ENCODE data around the gene ZNF646. TPM values are rescaled to one million over a fixed set of nuclear protein-coding genes. Genes with fewer than 3 reads are reported as not detected.

Gene ZNF646
- total RNA-seq, 1 donor from 2014 or later, result 10.6 TPM

DNA sequence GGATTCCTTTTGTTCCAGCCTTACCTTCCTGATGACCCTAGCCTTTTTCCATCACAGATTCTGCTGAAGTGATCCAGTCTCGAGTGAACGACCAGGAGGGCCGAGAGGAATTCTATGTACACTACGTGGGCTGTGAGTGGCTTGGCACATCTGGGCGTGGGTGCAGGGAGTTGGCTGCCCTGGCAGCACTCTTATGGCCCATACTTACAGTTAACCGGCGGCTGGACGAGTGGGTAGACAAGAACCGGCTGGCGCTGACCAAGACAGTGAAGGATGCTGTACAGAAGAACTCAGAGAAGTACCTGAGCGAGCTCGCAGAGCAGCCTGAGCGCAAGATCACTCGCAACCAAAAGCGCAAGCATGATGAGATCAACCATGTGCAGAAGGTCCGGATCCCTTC, 45.9 kb downstream of the ZNF646 start:
- H3K4me1 ChIP-seq, result peaks cover 29% of the 10 kb centered on the region
- no peak overlapping the region for H3K4me3 ChIP-seq
- intact Hi-C loops (cut with DNase I), result no loop called here
- DNase-seq (ENCODE audit: extremely low spot score in 2 of 2), result no peak
- peaks cover 0 to 30% of the 10 kb centered on the region in 2 donors for H3K36me3 ChIP-seq
- H3K9me3 ChIP-seq, result no peaks in the 10 kb centered on the region
- TF ChIP-seq POLR2AphosphoS5 (IDR thresholded peaks at IDR 0.05; ENCODE audit: insufficient read depth in 1 of 2, low read depth in 1 of 2) (no peak), POLR2A (IDR thresholded peaks at IDR 0.05) (no peak)
- TF ChIP-seq, protein P1, sequence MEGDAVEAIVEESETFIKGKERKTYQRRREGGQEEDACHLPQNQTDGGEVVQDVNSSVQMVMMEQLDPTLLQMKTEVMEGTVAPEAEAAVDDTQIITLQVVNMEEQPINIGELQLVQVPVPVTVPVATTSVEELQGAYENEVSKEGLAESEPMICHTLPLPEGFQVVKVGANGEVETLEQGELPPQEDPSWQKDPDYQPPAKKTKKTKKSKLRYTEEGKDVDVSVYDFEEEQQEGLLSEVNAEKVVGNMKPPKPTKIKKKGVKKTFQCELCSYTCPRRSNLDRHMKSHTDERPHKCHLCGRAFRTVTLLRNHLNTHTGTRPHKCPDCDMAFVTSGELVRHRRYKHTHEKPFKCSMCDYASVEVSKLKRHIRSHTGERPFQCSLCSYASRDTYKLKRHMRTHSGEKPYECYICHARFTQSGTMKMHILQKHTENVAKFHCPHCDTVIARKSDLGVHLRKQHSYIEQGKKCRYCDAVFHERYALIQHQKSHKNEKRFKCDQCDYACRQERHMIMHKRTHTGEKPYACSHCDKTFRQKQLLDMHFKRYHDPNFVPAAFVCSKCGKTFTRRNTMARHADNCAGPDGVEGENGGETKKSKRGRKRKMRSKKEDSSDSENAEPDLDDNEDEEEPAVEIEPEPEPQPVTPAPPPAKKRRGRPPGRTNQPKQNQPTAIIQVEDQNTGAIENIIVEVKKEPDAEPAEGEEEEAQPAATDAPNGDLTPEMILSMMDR (IDR thresholded peaks at IDR 0.05), result no peak
- H3K27me3 ChIP-seq, result no peaks in the 10 kb centered on the region
- H3K27ac ChIP-seq, result no peak overlapping the region

DNA sequence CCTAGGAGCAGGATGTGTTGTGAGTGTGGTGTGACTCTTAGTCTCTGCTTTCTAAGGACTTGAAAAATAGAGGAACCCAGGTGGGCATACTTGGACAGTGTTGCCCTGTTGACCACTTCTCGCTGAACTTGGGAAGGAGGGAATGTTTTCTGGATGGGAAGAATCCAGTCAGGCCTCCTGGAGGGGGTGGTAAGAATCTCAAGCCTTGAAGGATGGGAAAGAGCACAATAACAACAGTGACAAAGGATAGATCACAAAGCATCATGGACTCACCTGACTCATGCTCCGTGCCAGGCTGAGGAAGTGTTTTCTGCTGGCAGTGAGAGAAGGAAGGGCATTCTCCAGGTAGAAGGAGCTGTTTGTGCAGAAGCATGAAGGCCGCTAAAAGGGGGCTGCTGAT, 51.6 kb downstream of the ZNF646 start:
- Histone ChIP-seq H3K9me3 (no peaks in the 10 kb centered on the region), H3K4me3 (no peak overlapping the region), H3K27me3 (no peaks in the 10 kb centered on the region), H3K36me3 (peaks cover 0 to 39% of the 10 kb centered on the region in 2 donors), H3K27ac (no peak overlapping the region), H3K4me1 (peaks cover 23% of the 10 kb centered on the region)
- TF ChIP-seq POLR2AphosphoS5 (IDR thresholded peaks at IDR 0.05; ENCODE audit: insufficient read depth in 1 of 2, low read depth in 1 of 2) (no peak), POLR2A (IDR thresholded peaks at IDR 0.05) (no peak)
- TF ChIP-seq, protein P1 (IDR thresholded peaks at IDR 0.05), result no peak
- intact Hi-C loops (cut with DNase I), result no loop called here
- no peak for DNase-seq (ENCODE audit: extremely low spot score in 2 of 2)

DNA sequence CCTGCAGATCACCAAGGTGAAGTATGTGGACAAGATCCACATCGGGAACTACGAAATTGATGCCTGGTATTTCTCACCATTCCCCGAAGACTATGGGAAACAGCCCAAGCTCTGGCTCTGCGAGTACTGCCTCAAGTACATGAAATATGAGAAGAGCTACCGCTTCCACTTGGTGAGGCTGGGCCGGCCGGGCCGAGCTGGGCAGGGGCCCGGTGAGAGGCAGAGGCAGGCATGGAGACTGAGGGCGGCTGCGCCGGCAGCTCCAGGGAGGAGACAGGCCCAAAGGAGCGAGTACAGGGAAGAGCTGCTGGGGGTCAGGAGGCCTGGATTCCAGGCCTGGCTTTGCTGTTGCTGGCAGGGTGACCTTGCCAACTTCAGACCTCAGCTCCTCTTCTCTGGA, 53.0 kb downstream of the ZNF646 start:
- DNase-seq (ENCODE audit: extremely low spot score in 2 of 2), result no peak
- TF ChIP-seq, protein P1 (IDR thresholded peaks at IDR 0.05), result no peak
- no peak for TF ChIP-seq POLR2AphosphoS5 (IDR thresholded peaks at IDR 0.05; ENCODE audit: insufficient read depth in 1 of 2, low read depth in 1 of 2)
- no peak for TF ChIP-seq POLR2A (IDR thresholded peaks at IDR 0.05)
- intact Hi-C loops (cut with DNase I), result no loop called here
- Histone ChIP-seq H3K27me3 (no peaks in the 10 kb centered on the region), H3K36me3 (peaks cover 0 to 39% of the 10 kb centered on the region in 2 donors), H3K4me1 (peaks cover 33% of the 10 kb centered on the region), H3K4me3 (no peak overlapping the region), H3K27ac (no peak overlapping the region), H3K9me3 (no peaks in the 10 kb centered on the region)

DNA sequence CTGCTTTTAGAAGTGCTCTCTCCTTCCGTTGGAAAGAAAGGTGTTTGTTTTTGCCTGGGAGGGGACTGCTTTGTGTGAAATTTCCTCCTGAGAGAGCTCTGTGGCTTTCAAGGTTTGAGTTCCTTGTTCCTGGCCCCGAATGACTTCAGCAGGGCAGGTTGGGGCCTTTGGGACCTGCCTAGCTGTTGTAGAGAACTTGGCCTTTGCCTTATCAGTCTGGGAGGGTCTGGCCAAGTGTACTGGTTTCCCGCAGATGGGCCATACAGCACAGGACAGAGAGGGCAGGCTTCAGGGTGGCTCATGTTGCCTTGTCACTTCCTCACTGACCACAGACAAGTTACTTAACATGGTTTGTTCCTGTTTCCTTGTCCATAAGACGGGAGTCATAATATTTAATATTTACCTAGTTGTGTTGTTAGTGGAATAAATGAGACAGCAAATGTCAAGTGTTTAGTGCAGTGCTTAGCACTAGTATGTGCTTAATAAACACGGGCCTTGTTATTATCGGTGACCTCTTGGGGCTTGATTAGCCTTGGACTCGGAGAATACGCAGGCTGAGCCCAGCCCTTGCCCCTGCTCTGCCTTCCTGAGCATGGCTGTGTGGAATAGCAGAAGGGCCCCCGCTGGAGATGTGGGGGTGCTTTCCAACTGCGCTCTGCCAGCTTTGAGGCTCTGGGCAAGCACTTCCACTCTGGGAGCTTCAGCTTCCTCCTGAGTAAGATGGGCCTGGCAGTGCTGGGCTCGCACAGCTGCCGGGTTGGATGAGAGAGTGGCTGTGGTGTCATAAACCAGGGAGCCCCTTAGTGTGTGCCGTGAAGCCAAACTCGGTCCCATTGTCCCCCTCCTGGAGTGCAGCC, 54.7 kb downstream of the ZNF646 start:
- intact Hi-C loops (cut with DNase I), result no loop called here
- Histone ChIP-seq H3K36me3 (peaks cover 0 to 37% of the 10 kb centered on the region in 2 donors), H3K4me3 (no peak overlapping the region), H3K27ac (peak overlapping the region; percentile 72), H3K9me3 (no peaks in the 10 kb centered on the region), H3K27me3 (no peaks in the 10 kb centered on the region), H3K4me1 (peaks cover 40% of the 10 kb centered on the region)
- TF ChIP-seq, protein P1 (IDR thresholded peaks at IDR 0.05), result no peak
- TF ChIP-seq POLR2AphosphoS5 (IDR thresholded peaks at IDR 0.05; ENCODE audit: insufficient read depth in 1 of 2, low read depth in 1 of 2) (no peak), POLR2A (IDR thresholded peaks at IDR 0.05) (no peak)
- DNase-seq (ENCODE audit: extremely low spot score in 2 of 2), result no peak

All from vagina (tissue), 2 donors.